Hepatocyte (in vitro differentiated cells): ENCODE results near the gene RAPGEF4.

Experiments
- EZH2 ChIP-seq: fragments of 200-600 bp; sonication (generic); IDR thresholded peaks from 2 replicates; pipeline ENCODE4 v1.6.1; 2016; ENCODE audit warnings: antibody characterized with exemption, mild to moderate bottlenecking, borderline replicate concordance
- EZH2phosphoT487 ChIP-seq: fragments of 200-600 bp; sonication (generic); IDR thresholded peaks from one replicate; pipeline ENCODE4 v1.6.1; 2018; ENCODE audit warnings: antibody characterized with exemption, mild to moderate bottlenecking, low read depth, moderate library complexity; ENCODE audit not compliant: unreplicated experiment, severe bottlenecking
- TF ChIP-seq, protein P1 (sequence below): fragments of 200-600 bp; sonication (generic); IDR thresholded peaks from 2 replicates; pipeline ENCODE4 v1.5.1; 2016; ENCODE audit warnings: antibody characterized with exemption, mild to moderate bottlenecking; ENCODE audit not compliant: poor library complexity

- TF ChIP-seq, protein P1, sequence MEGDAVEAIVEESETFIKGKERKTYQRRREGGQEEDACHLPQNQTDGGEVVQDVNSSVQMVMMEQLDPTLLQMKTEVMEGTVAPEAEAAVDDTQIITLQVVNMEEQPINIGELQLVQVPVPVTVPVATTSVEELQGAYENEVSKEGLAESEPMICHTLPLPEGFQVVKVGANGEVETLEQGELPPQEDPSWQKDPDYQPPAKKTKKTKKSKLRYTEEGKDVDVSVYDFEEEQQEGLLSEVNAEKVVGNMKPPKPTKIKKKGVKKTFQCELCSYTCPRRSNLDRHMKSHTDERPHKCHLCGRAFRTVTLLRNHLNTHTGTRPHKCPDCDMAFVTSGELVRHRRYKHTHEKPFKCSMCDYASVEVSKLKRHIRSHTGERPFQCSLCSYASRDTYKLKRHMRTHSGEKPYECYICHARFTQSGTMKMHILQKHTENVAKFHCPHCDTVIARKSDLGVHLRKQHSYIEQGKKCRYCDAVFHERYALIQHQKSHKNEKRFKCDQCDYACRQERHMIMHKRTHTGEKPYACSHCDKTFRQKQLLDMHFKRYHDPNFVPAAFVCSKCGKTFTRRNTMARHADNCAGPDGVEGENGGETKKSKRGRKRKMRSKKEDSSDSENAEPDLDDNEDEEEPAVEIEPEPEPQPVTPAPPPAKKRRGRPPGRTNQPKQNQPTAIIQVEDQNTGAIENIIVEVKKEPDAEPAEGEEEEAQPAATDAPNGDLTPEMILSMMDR: no peak
- TF ChIP-seq EZH2phosphoT487 (no peak), EZH2 (no peak)
These were observed 191.4 kb downstream of the RAPGEF4 start for GRCh38 chr2:172926785-172927640.
